Endothelial cell of umbilical vein (primary cell): Measurements from ENCODE around the gene MFAP2. TPM values are rescaled to one million over a fixed set of nuclear protein-coding genes. Genes with fewer than 3 reads are reported as not detected.

Source experiments
- BruUV-seq: library from RNA; stranded (reverse); fragments of 400-500 nt; replicated peaks from 2 replicates; lab custom pipeline; 2021; lab: Mats Ljungman, UMichigan
- CTCF ChIA-PET: fragments of 300-600, 350-600 bp; sonication (Branson Sonifier 250); formaldehyde crosslinking; loops from one replicate; lab custom pipeline; 2021; ENCODE audit warnings: antibody characterized with exemption, inconsistent platforms; lab: Charles Lee
- POLR2A ChIA-PET: fragments of 300-600, 350-600 bp; sonication (Branson Sonifier 250); formaldehyde crosslinking; loops from one replicate; lab custom pipeline; 2021; ENCODE audit warnings: antibody characterized with exemption, inconsistent platforms; lab: Charles Lee
- DNase-seq: peaks from one replicate; pipeline ENCODE4 v3.0.0-alpha.2; 2011; ENCODE audit warnings: low read depth, low spot score
- FAIRE-seq: peaks from 2 replicates; lab custom pipeline; 2011; peaks lifted over from hg19 to GRCh38; lab: Jason Lieb, UNC
- H2AFZ ChIP-seq: 2 replicates; pipeline ENCODE4 v1.6.0; 2012; ENCODE audit warnings: low read depth, low read length, control low read depth, inconsistent platforms
- H3K27ac ChIP-seq: 2 replicates; pipeline ENCODE4 v1.5.1; 2011; ENCODE audit warnings: low read depth, mild to moderate bottlenecking, control low read depth, low read length, moderate library complexity; ENCODE audit not compliant: insufficient read depth
- H3K27me3 ChIP-seq, 2 experiments: 2 replicates each; pipeline versions ENCODE4 v1.6.0 to v1.6.1; 2011; ENCODE audit warnings: low read length in 2 of 2, mixed read lengths in 1 of 2; ENCODE audit not compliant: control insufficient read depth in 2 of 2, insufficient read depth in 2 of 2
- H3K36me3 ChIP-seq, 2 experiments: 2 replicates in 1 of 2; 3 replicates in 1 of 2; pipeline ENCODE4 v1.5.1; 2011; ENCODE audit warnings: low read length in 2 of 2, mild to moderate bottlenecking in 1 of 2, moderate library complexity in 1 of 2; ENCODE audit not compliant: control insufficient read depth in 2 of 2, insufficient read depth in 2 of 2; ENCODE audit errors: extremely low read depth in 1 of 2
- H3K4me1 ChIP-seq: 3 replicates; pipeline ENCODE4 v1.5.1; 2011; ENCODE audit warnings: mild to moderate bottlenecking, low read length; ENCODE audit not compliant: control insufficient read depth, insufficient read depth; ENCODE audit errors: extremely low read depth
- H3K4me2 ChIP-seq: 2 replicates; pipeline ENCODE4 v1.6.1; 2011; ENCODE audit warnings: low read length, control low read depth, mixed read lengths; ENCODE audit not compliant: insufficient read depth
- H3K4me3 ChIP-seq, 3 experiments: fragments of 200-600 bp in 1 of 3; sonication (generic), shearing (Covaris generic) in 1 of 3; replicated peaks in 1 of 3; 2 replicates each; pipeline ENCODE4 v1.5.1; 2011 to 2016; ENCODE audit warnings: control low read depth in 3 of 3, low read length in 3 of 3, mild to moderate bottlenecking in 2 of 3, inconsistent platforms in 1 of 3, low read depth in 1 of 3, moderate library complexity in 1 of 3; ENCODE audit not compliant: insufficient read depth in 1 of 3
- H3K79me2 ChIP-seq: 2 replicates; pipeline ENCODE4 v1.6.0; 2012; ENCODE audit warnings: low read length, inconsistent platforms; ENCODE audit not compliant: control insufficient read depth, insufficient read depth
- H3K9ac ChIP-seq: replicated peaks from 2 replicates; pipeline ENCODE3; 2011; ENCODE audit warnings: low read length, control low read depth; ENCODE audit not compliant: insufficient read depth; ENCODE audit errors: extremely low read depth
- H3K9me1 ChIP-seq: replicated peaks from 3 replicates; pipeline ENCODE4 v1.6.0; 2011; ENCODE audit warnings: mild to moderate bottlenecking, low read length; ENCODE audit not compliant: control insufficient read depth, insufficient read depth; ENCODE audit errors: extremely low read depth
- H3K9me3 ChIP-seq: replicated peaks from 2 replicates; pipeline ENCODE4 v1.5.1; 2012; ENCODE audit warnings: low read length, inconsistent platforms; ENCODE audit not compliant: control insufficient read depth, insufficient read depth
- H4K20me1 ChIP-seq: replicated peaks from 2 replicates; pipeline ENCODE3; 2011; ENCODE audit warnings: mild to moderate bottlenecking, low read length; ENCODE audit not compliant: control insufficient read depth, insufficient read depth; ENCODE audit errors: extremely low read depth
- CTCF ChIP-seq, 2 donors: IDR thresholded peaks; 1 replicate in 1 of 2; 2 replicates in 1 of 2; pipeline ENCODE4 v1.5.1; 2011; ENCODE audit warnings: low read length in 2 of 2, mild to moderate bottlenecking in 2 of 2, moderate library complexity in 2 of 2, control low read depth in 1 of 2, inconsistent platforms in 1 of 2, low read depth in 1 of 2; ENCODE audit not compliant: insufficient read depth in 1 of 2; ENCODE audit errors: extremely low read depth in 1 of 2
- EZH2 ChIP-seq: IDR thresholded peaks from 2 replicates; pipeline ENCODE4 v1.6.1; 2012; ENCODE audit warnings: borderline replicate concordance, low read depth, mild to moderate bottlenecking, moderate library complexity, low read length, inconsistent platforms; ENCODE audit not compliant: severe bottlenecking
- FOS ChIP-seq: IDR thresholded peaks from 2 replicates; pipeline ENCODE4 v1.6.1; 2011; ENCODE audit warnings: mild to moderate bottlenecking, low read length, moderate library complexity, borderline replicate concordance; ENCODE audit not compliant: insufficient read depth
- GATA2 ChIP-seq: IDR thresholded peaks from 2 replicates; pipeline ENCODE4 v1.7.0; 2011; ENCODE audit warnings: low read depth, mild to moderate bottlenecking, moderate library complexity, mixed read lengths, low read length; ENCODE audit not compliant: insufficient read length, insufficient read depth
- JUN ChIP-seq: IDR thresholded peaks from 2 replicates; pipeline ENCODE4 v1.6.1; 2011; ENCODE audit warnings: borderline replicate concordance, low read depth; ENCODE audit not compliant: insufficient read length, insufficient read depth
- MYC ChIP-seq: IDR thresholded peaks from one replicate; pipeline ENCODE4 v1.6.1; 2011; ENCODE audit warnings: mild to moderate bottlenecking, low read depth, low read length
- POLR2A ChIP-seq: IDR thresholded peaks from 2 replicates; pipeline ENCODE4 v1.6.1; 2012; ENCODE audit warnings: low read depth, mild to moderate bottlenecking, control low read depth, low read length
- POLR2AphosphoS5 ChIP-seq: IDR thresholded peaks from 2 replicates; pipeline ENCODE4 v1.6.1; 2012; ENCODE audit warnings: low read depth, mild to moderate bottlenecking, control low read depth, low read length, moderate library complexity; ENCODE audit not compliant: insufficient read depth
- dilution Hi-C: fragments of 300-500 bp; cut with MboI; formaldehyde crosslinking; loops from one replicate; pipeline ENCODE4 v1.15.0; 2019; ENCODE audit warnings: low sequenced_read_pairs; ENCODE audit not compliant: extremely low pct_ligation_motif_present
- intact Hi-C: fragments of 100-400 bp; cut with micrococcal nuclease; formaldehyde crosslinking; loops from one replicate; pipeline ENCODE4 v1.10.0; 2022
- polyA plus RNA-seq, 4 experiments: library from polyadenylated mRNA; depleted of rRNA in 3 of 4; stranded (reverse) in 3 of 4; unstranded in 1 of 4; fragments of >200 nt; gene quantifications; 2 replicates each; pipeline versions ENCODE4 v1.2.1 to v1.2.3, GENCODE V29; 2011 to 2012; ENCODE audit warnings: missing spikeins in 1 of 4
- total RNA-seq: library from RNA; stranded (reverse); gene quantifications from 2 replicates; pipeline ENCODE4 v1.2.3, GENCODE V29; 2021
- TF ChIP-seq, protein P1 (sequence below): IDR thresholded peaks from 2 replicates; pipeline ENCODE4 v1.6.1; 2011; ENCODE audit not compliant: insufficient read depth, insufficient read length

The MFAP2 gene
- total and polyA plus RNA-seq, 2 donors (not counting 3 experiments of a cell fraction or from before 2014, with no cell fraction given): 37.9 to 138 TPM

- H3K27me3 ChIP-seq: no peaks in the 10 kb centered on the region
- H3K9ac ChIP-seq: no peak overlapping the region
- H3K9me1 ChIP-seq: no peaks in the 10 kb centered on the region
- no peaks in the 10 kb centered on the region for H3K4me1 ChIP-seq
- DNase-seq (no peak), FAIRE-seq (no peak)
- CTCF ChIA-PET: interaction anchor here (1.2 to 3.2 kb wide), 2 partner anchors 12 to 14 kb away, joined by 3 to 20 read pairs; no protein-coding TSS in a partner anchor
- TF ChIP-seq GATA2: no peak
- TF ChIP-seq POLR2AphosphoS5: no peak
- no peak for TF ChIP-seq EZH2
- no peaks in the 10 kb centered on the region for H3K9me3 ChIP-seq
- no peak overlapping the region for H2AFZ ChIP-seq
- POLR2A ChIA-PET: no interaction called here
- dilution Hi-C loops (no loop called here), intact Hi-C loops (no loop called here)
- H4K20me1 ChIP-seq: no peaks in the 10 kb centered on the region
- peaks cover 0 to 20% of the 10 kb centered on the region in 2 experiments for H3K36me3 ChIP-seq
- no peak overlapping the region for H3K4me2 ChIP-seq
- H3K27ac ChIP-seq: no peak overlapping the region
- no TSS peak for BruUV-seq
- no peak overlapping the region for H3K4me3 ChIP-seq
- H3K79me2 ChIP-seq: no peaks in the 10 kb centered on the region
Measured at GRCh38 chr1:17002524-17002902, 22.1 kb upstream of the MFAP2 start.

DNA sequence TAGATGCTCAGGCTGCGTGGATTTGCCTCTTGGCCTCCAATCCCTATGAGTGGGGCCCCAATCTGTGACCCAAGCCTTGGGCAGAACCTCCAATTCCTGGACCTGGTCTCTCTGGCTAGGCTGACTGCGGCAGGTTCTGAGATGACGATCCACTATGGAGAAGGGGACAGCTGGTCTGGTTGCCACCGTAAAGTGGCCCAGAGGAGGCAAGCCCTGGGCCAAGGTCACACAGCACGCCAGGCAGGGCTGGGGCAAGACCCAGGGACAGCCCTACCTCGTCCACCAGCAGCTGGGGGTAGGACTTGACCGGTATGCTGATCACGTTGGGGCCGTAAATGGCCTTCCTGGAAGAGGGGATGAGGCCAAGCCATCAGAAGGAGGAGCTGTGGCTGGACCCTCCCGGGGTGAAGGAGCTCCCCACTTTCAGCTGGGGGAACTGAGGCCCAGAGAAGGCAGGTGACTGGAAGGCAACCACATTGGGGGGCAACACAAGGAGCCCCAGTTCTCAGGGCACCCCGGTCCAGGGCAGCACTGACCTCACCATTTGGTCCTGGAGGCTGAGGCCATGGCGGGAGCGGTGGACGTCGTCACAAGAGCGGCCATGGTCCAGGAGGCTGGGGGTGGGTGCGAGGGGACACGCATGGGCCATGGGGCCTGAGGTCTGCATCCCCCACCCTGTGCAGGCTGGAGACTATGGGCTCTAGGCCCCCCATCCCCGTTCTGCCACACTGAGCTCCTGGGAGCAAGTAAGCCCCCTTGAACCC, 21.5 kb upstream of the MFAP2 start:
- no peak for FAIRE-seq

More for the DNA sequence above, 21.5 kb upstream of the MFAP2 start:
- Histone ChIP-seq H3K27me3 (no peaks in the 10 kb centered on the region), H3K9me1 (no peaks in the 10 kb centered on the region), H3K9ac (no peak overlapping the region), H3K4me1 (no peaks in the 10 kb centered on the region), H3K27ac (no peak overlapping the region), H3K79me2 (no peaks in the 10 kb centered on the region), H3K4me3 (no peak overlapping the region), H3K36me3 (peaks cover 0 to 21% of the 10 kb centered on the region in 2 experiments), H4K20me1 (no peaks in the 10 kb centered on the region), H3K4me2 (no peak overlapping the region), H3K9me3 (no peaks in the 10 kb centered on the region), H2AFZ (no peak overlapping the region)
- ChIA-PET POLR2A (interaction anchor here (0.9 kb wide), 1 partner anchor 22 kb away, joined by 8 read pairs; the partner anchor contains the start of gene MFAP2), CTCF (interaction anchor here (0.7 to 3.2 kb wide), 8 partner anchors 9 to 50 kb away, joined by 3 to 20 read pairs (median 4); no protein-coding TSS in a partner anchor)
- intact Hi-C loops: no loop called here
- no TSS peak for BruUV-seq
- DNase-seq: no peak
- TF ChIP-seq JUN (no peak), CTCF (IDR thresholded peaks at IDR 0.05; ENCODE audit: extremely low read depth in 1 of 2, insufficient read depth in 1 of 2, low read depth in 1 of 2, low read length in 2 of 2) (no peak), EZH2 (no peak), GATA2 (no peak), MYC (no peak), FOS (no peak), POLR2AphosphoS5 (no peak), POLR2A (no peak)
- TF ChIP-seq, protein P1, sequence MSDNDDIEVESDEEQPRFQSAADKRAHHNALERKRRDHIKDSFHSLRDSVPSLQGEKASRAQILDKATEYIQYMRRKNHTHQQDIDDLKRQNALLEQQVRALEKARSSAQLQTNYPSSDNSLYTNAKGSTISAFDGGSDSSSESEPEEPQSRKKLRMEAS: no peak
- dilution Hi-C loops: no loop called here
